GM12878 (cell line): ENCODE measurements around the gene SEMA4G. TPM values are rescaled to one million over a fixed set of nuclear protein-coding genes. Genes with fewer than 3 reads are reported as not detected.

Source experiments
- ATAC-seq: fragments of 200-7000 bp; cut with Tn5 transposase; 3 replicates; pipeline ENCODE4 v1.9.1; 2020; ENCODE audit warnings: mild to moderate bottlenecking, moderate library complexity
- BruUV-seq: library from RNA; stranded (reverse); fragments of 400-500 nt; replicated peaks from 2 replicates; lab custom pipeline; 2021; lab: Mats Ljungman, UMichigan
- CTCF ChIA-PET: fragments of 300-600 bp; sonication (Branson Sonifier 250); formaldehyde crosslinking; extraction: SDS; loops from one replicate; lab custom pipeline; 2021; ENCODE audit warnings: inconsistent platforms; lab: Yijun Ruan, JAX
- POLR2A ChIA-PET: fragments of 350-600 bp; formaldehyde crosslinking; extraction: SDS; loops from one replicate; lab custom pipeline; 2021; ENCODE audit warnings: inconsistent platforms; lab: Charles Lee
- RAD21 ChIA-PET: fragments of 300-600 bp; sonication (Branson Sonifier 250); formaldehyde crosslinking; loops from one replicate; lab custom pipeline; 2023; ENCODE audit warnings: antibody characterized with exemption; ENCODE audit not compliant: unreplicated experiment; lab: Charles Lee
- SMC1A ChIA-PET: fragments of 300-600 bp; sonication (Branson Sonifier 250); formaldehyde crosslinking; loops from one replicate; lab custom pipeline; 2023; ENCODE audit not compliant: unreplicated experiment, uncharacterized antibody; lab: Charles Lee
- DNase-seq: peaks from one replicate; pipeline ENCODE4 v3.0.0-alpha.2; 2011; ENCODE audit warnings: low read depth, low spot score
- FAIRE-seq: peaks from 3 replicates; lab custom pipeline; 2011; peaks lifted over from hg19 to GRCh38; lab: Jason Lieb, UNC
- H2AFZ ChIP-seq: 2 replicates; pipeline ENCODE4 v1.6.0; 2011; ENCODE audit warnings: low read depth, low read length, control low read depth; ENCODE audit not compliant: control insufficient read depth
- H3K27ac ChIP-seq: 2 replicates; pipeline ENCODE4 v1.5.1; 2011; ENCODE audit warnings: control low read depth; ENCODE audit not compliant: control insufficient read depth, insufficient read depth
- H3K27me3 ChIP-seq, 2 experiments: replicated peaks in 1 of 2; 2 replicates each; pipeline versions ENCODE4 v1.6.0 to v1.6.1; 2011; ENCODE audit warnings: low read length in 1 of 2; ENCODE audit not compliant: control insufficient read depth in 2 of 2, insufficient read depth in 2 of 2
- H3K36me3 ChIP-seq, 2 experiments: 2 replicates each; pipeline ENCODE4 v1.5.1; 2011; ENCODE audit warnings: low read length in 1 of 2; ENCODE audit not compliant: control insufficient read depth in 2 of 2, insufficient read depth in 2 of 2
- H3K4me1 ChIP-seq: 2 replicates; pipeline ENCODE4 v1.6.1; 2011; ENCODE audit warnings: mild to moderate bottlenecking, low read length, moderate library complexity, mixed read lengths; ENCODE audit not compliant: control insufficient read depth, insufficient read depth
- H3K4me2 ChIP-seq: 2 replicates; pipeline ENCODE4 v1.6.0; 2011; ENCODE audit warnings: control low read depth; ENCODE audit not compliant: control insufficient read depth, insufficient read depth
- H3K4me3 ChIP-seq: fragments of 200-600 bp; sonication (generic); 2 replicates; pipeline ENCODE4 v1.5.1; 2016
- H3K79me2 ChIP-seq: 2 replicates; pipeline ENCODE4 v1.6.0; 2011; ENCODE audit warnings: low read length; ENCODE audit not compliant: control insufficient read depth, insufficient read depth
- H3K9ac ChIP-seq: 2 replicates; pipeline ENCODE4 v1.8.0; 2011; ENCODE audit warnings: low read length, control low read depth, mixed read lengths; ENCODE audit not compliant: control insufficient read depth, insufficient read depth
- H3K9me3 ChIP-seq: replicated peaks from 3 replicates; pipeline ENCODE4 v1.5.1; 2011; ENCODE audit warnings: mild to moderate bottlenecking, low read length; ENCODE audit not compliant: control insufficient read depth, insufficient read depth
- H4K20me1 ChIP-seq: 2 replicates; pipeline ENCODE4 v1.6.0; 2011; ENCODE audit not compliant: control insufficient read depth, insufficient read depth
- ATF7 ChIP-seq: fragments of 450-650 bp; IDR thresholded peaks from 2 replicates; pipeline ENCODE4 v1.6.1; 2016; ENCODE audit warnings: low read depth, mild to moderate bottlenecking
- PML ChIP-seq: IDR thresholded peaks from 2 replicates; pipeline ENCODE4 v1.6.1; 2012; ENCODE audit warnings: low read length, inconsistent platforms
- RFX5 ChIP-seq: IDR thresholded peaks from 2 replicates; pipeline ENCODE4 v1.6.1; 2011; ENCODE audit warnings: low read depth, low read length, improper control_type of control experiment
- SMC3 ChIP-seq: IDR thresholded peaks from 2 replicates; pipeline ENCODE4 v1.6.1; 2011; ENCODE audit warnings: low read length, improper control_type of control experiment, borderline replicate concordance
- WRNIP1 ChIP-seq: IDR thresholded peaks from 2 replicates; pipeline ENCODE4 v1.6.1; 2011; ENCODE audit warnings: low read depth, low read length, improper control_type of control experiment, borderline replicate concordance
- YBX1 ChIP-seq: fragments of 450-650 bp; IDR thresholded peaks from 2 replicates; pipeline ENCODE4 v1.6.1; 2016; ENCODE audit warnings: antibody characterized with exemption
- WGBS: methylation state at CpG from one replicate; pipeline ENCODE4 v1.1.6; 2016; ENCODE audit warnings: low lambda C conversion rate; ENCODE audit not compliant: insufficient replicate concordance, insufficient coverage; ENCODE audit errors: missing lambda C conversion rate; 5-methylcytosine and 5-hydroxymethylcytosine counted together
- in situ Hi-C: fragments of 300-500 bp; cut with MboI; formaldehyde crosslinking; loops from 9 replicates; pipeline ENCODE4 v1.14.3; 2018; ENCODE audit warnings: mixed read lengths
- intact Hi-C: fragments of 100-400 bp; cut with micrococcal nuclease; formaldehyde crosslinking; loops from one replicate; pipeline ENCODE4 v1.14.2; 2022; ENCODE audit not compliant: unreplicated experiment
- polyA plus RNA-seq, 11 experiments: library from polyadenylated mRNA; depleted of rRNA in 4 of 11; unstranded in 6 of 11; stranded (reverse) in 5 of 11; fragments of >200 nt; fragmentation: Nextera tagmentation in 4 of 11; fragmentation: Illumina TruSeq in 1 of 11; extraction: Ambion mirVana in 4 of 11; extraction: Trizol in 1 of 11; gene quantifications; 1 replicate in 1 of 11; 2 replicates in 10 of 11; pipeline versions ENCODE4 v1.2.1 to v1.2.3, GENCODE V29; 2011 to 2016; ENCODE audit warnings: inconsistent platforms in 2 of 11, missing spikeins in 2 of 11, low read depth in 1 of 11
- total RNA-seq, 4 experiments: library from RNA; depleted of rRNA in 3 of 4; stranded (reverse); fragments of >200 nt in 3 of 4; fragmentation: Illumina TruSeq in 1 of 4; extraction: Trizol in 1 of 4; gene quantifications; 2 replicates each; pipeline versions ENCODE4 v1.2.1 to v1.2.3, GENCODE V29; 2013 to 2021

The SEMA4G gene
- total and polyA plus RNA-seq, 10 of the 15 experiments (the other 5 are each of a cell fraction or from before 2014, with no cell fraction given): 0.09 to 2.3 (median 0.44) TPM; not detected in 4

DNA sequence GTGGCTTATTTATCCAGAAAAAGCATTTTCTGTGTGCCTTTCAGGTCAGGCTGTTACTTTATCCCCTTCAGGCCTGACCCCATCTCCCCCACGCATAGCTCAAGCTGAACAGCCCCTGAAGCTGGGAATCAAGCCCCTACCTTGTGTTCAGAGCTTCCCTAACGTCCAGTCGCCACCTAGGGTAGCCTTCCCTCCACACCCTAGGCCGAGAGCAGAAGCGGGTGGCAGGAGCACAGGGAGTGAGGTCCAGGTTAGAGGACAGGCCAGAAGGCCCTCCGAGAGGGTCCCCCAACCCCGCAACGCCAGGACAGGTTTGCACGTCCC, 479 bp upstream of the SEMA4G start:
- ATAC-seq (peak; percentile 22), FAIRE-seq (no peak), DNase-seq (no peak)
- Histone ChIP-seq H2AFZ (peak overlapping the region; percentile 62), H4K20me1 (no peaks in the 10 kb centered on the region), H3K9me3 (no peaks in the 10 kb centered on the region), H3K79me2 (no peaks in the 10 kb centered on the region), H3K27ac (no peak overlapping the region), H3K36me3 (peaks cover 2 to 4% of the 10 kb centered on the region in 2 experiments; a peak in 3 of 4 replicates), H3K4me3 (peak overlapping the region; percentile 50; the same call in 1 of the 2 replicates), H3K4me1 (peaks cover 3% of the 10 kb centered on the region; the same call in 1 of the 2 replicates), H3K4me2 (peak overlapping the region; percentile 87), H3K9ac (no peak overlapping the region), H3K27me3 (no peaks in the 10 kb centered on the region)
- in situ Hi-C loops (no loop called here), intact Hi-C loops (loop anchor here (1.0 kb wide), 1 partner anchor 45 kb away; no protein-coding TSS in a partner anchor)
- POLR2A ChIA-PET: interaction anchor here (2.3 kb wide), 1 partner anchor 17 kb away, joined by 6 read pairs; no protein-coding TSS in a partner anchor
- no TSS peak for BruUV-seq
- CTCF ChIA-PET: interaction anchor here (0.6 to 4.6 kb wide), 5 partner anchors 10 to 173 kb away, joined by 3 to 29 read pairs (median 5); no protein-coding TSS in a partner anchor
- SMC1A ChIA-PET: interaction anchor here (1.4 kb wide), 1 partner anchor 12 kb away, joined by 4 read pairs; no protein-coding TSS in a partner anchor
- WGBS: 39% methylated on average over 9 of the region's 9 CpGs
- RAD21 ChIA-PET: interaction anchor here (0.9 kb wide), 1 partner anchor 46 kb away, joined by 3 read pairs; no protein-coding TSS in a partner anchor
- TF ChIP-seq ATF7 (no peak), SMC3 (no peak), WRNIP1 (no peak), RFX5 (no peak), PML (no peak), YBX1 (no peak)
